Smooth muscle cell of the umbilical artery (primary cell): ENCODE data around the gene UCMA. TPM values are rescaled to one million over a fixed set of nuclear protein-coding genes. Genes with fewer than 3 reads are reported as not detected.

Source experiments
- total RNA-seq: library from RNA; depleted of rRNA; stranded (reverse); fragments of >200 nt; gene quantifications from 2 replicates; pipeline ENCODE4 v1.2.3, GENCODE V29; 2014

UCMA gene, protein sequence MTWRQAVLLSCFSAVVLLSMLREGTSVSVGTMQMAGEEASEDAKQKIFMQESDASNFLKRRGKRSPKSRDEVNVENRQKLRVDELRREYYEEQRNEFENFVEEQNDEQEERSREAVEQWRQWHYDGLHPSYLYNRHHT
- not detected in 2 replicates for total RNA-seq

DNA sequence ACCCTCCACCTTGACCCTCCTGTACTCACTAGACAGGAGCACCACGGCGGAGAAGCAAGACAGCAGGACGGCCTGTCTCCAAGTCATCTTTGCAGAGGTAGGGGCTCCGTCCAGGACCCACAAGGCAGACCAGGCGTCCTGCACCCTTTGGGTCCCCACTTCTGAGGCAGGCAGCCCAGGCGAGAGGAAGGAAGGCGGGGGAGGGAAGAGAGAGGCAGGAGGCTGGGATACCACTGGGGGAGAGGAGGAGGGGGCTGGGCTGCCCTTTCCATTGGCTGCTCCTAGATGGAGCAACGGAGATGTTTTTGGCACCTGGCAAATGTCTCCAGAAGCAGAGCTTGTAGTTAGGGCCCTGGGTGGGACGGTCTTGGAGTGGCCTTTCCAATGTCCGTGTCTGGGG lies at the start of gene UCMA:
Gene UCMA, minus strand, starts transcription at position 203 of the 400 bp plus-strand sequence. Its CDS starts 116 bp downstream, at position 87.

Other genes with a start within 250 kb of the UCMA start
- gene CCDC3, start 232.7 kb downstream of the UCMA start, total RNA-seq, result 0.05 TPM in 1 of 2 replicates, not detected in the other
- 75.7 and 86.1 TPM in 2 replicates for gene OPTN, start 134.2 kb downstream of the UCMA start, total RNA-seq
- gene MCM10, start 72.8 kb downstream of the UCMA start, total RNA-seq, result 0.89 and 7.2 TPM in 2 replicates
- 14.8 and 15.3 TPM in 2 replicates for gene PHYH, start 65.7 kb upstream of the UCMA start, total RNA-seq
- 24.9 and 33.3 TPM in 2 replicates for gene SEPHS1, start 113.9 kb upstream of the UCMA start, total RNA-seq